HG02759 (cell line): Measurements from ENCODE around the gene NECTIN1.
A peak's percentile ranks its signal among the peaks of the same experiment; 100 is the strongest.

Experiments used
- ATAC-seq: cut with Tn5 transposase; IDR thresholded peaks from one replicate; pipeline ENCODE4 v1.9.1; 2021; ENCODE audit warnings: mild to moderate bottlenecking, moderate library complexity; ENCODE audit not compliant: unreplicated experiment

NECTIN1 gene, protein sequence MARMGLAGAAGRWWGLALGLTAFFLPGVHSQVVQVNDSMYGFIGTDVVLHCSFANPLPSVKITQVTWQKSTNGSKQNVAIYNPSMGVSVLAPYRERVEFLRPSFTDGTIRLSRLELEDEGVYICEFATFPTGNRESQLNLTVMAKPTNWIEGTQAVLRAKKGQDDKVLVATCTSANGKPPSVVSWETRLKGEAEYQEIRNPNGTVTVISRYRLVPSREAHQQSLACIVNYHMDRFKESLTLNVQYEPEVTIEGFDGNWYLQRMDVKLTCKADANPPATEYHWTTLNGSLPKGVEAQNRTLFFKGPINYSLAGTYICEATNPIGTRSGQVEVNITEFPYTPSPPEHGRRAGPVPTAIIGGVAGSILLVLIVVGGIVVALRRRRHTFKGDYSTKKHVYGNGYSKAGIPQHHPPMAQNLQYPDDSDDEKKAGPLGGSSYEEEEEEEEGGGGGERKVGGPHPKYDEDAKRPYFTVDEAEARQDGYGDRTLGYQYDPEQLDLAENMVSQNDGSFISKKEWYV

DNA sequence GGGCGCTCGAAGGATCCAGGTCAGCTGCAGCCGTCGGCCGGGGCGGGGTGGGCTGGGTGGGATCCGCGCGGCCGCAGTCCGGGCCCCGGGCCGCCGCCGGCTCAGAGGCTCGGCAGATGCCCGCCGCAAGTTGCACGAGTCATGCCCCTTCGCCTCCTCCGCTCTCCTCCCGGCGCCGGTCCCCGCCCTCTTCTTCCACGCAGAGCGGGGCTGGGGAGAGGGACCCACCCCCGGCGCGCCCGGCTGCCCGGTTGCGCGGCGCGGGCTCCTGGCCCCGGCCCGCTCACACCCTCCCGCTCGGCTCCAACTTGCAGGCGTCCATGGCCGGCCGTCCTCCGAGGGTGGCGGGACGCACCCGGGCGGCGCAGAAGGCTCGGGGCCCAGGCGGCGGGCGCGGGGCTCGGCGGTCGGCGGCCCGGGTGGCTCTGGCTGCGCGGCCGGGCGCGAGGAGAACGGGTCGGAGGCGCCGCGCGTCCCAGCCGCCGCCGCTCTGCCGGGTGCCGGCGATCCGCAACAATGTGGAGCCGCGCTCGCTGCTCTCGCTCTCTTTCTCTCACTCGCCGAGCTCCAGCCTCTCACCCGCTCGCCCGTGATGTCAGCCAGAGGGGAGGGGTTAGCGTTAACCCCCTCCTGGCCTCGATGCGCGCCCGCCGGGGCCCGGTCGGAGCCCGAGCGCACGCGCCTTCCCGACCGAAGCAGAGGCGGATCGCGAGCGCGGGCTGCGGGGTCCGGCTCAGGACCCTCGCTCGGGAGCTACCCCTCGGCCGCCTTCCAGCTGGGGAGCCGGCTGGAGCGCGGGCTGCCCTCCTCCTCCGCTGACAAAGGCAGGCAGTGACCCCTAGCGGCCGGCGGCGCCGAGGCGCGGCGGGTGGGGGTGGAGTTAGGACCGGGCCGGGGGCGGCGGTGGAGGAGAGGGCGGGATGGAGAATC, at the start of gene NECTIN1:
NECTIN1 (minus strand) TSS at position 550 of the 930 bp plus-strand sequence. CDS start 647 bp downstream, outside the sequence.
- peak; percentile 83 for ATAC-seq

DNA sequence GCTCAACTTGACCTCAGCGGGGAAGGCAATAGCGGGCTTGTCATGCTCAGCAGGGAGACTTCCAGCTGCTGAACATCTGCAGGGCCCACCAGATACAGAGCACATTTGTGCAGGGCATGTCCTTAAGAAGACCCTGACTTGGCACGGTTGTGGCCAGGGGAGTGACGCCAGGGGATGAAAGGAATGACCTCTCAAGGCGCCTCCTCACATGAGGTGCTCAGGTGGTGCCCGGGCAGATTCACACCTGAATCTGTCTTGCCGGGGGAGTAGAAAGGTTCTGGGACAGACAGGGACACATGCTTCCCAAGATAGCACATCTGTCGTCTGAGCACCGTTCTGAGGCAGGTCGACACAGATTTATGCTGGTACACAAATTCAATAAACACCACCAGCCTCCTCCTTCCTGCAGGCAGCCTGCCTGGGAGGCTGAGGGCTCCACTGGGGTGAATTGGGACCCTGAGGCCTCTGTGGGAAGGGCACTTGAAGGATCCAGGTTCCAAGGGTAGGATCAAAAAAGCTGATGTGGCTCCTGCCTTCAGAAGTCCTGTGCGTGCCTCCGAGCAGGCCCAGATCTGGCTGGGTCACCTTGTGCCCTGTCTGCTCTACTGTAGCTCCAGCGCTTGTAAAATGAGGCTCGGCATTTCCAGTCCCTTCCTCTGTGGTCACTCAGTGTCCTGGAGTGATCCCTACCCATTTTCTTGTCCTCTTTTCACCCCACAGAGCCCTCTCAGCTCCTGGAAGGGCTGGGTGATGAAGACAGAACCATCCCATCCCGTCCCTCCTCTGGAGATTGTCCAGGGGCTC, 49.6 kb upstream of the NECTIN1 start:
- no peak for ATAC-seq

- no peak for ATAC-seq
These were observed 48.9 kb upstream of the NECTIN1 start for GRCh38 chr11:119777940-119778339.

DNA sequence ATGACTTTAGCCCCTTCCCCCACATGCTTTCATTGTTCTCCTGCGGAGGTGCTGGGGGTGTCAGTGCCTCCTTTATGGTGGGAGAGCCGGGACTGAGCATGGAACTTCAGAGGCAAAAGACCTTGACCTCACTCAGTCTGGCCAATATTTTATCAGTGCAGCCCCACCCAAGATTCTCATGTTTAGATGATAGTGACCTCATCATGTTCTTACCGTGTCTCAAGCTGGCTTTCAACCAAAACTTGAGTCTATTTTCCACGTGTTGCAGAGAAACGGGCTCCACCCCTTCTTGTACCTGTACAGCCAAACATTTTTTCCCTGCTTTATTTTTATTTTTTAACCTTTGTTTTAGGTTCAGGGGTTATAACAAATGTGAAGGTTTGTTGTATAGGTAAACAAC, 47.7 kb upstream of the NECTIN1 start:
- ATAC-seq = no peak

DNA sequence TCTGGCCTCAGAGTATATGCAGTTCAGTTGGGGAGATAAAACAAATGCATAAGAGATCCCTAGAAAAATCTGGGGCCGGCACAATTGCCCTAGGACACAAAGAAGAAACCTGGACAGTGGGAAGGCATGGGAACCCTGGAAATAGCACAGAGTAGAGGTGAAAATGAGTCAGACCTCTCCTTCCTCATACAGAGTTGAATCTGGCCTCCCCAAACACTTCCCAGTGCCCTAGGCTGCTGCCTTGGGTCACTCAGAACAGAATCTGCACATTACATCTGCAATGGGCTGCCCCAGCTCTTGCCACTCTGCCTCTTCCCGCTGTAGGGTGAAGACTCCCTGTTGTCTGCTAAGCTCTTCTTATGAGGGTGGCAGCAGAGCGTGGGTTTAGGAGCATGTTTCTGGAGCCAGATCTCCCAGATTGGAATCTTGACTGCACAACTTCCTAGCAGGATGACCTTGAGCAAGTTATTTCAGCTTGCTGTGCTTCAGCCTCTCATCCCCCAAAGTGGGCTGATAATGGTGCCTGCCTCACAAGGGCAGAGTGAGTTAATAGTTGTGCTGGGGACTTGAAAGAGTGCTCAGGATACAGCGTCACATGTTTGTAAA, 47.1 kb upstream of the NECTIN1 start:
- no peak for ATAC-seq

- no peak for ATAC-seq
These were observed 45.3 kb upstream of the NECTIN1 start for GRCh38 chr11:119774172-119774763.

GRCh38 chr11:119772641-119773415, 43.8 kb upstream of the NECTIN1 start:
- ATAC-seq = no peak

GRCh38 chr11:119772076-119772475, 43.1 kb upstream of the NECTIN1 start:
- no peak for ATAC-seq

DNA sequence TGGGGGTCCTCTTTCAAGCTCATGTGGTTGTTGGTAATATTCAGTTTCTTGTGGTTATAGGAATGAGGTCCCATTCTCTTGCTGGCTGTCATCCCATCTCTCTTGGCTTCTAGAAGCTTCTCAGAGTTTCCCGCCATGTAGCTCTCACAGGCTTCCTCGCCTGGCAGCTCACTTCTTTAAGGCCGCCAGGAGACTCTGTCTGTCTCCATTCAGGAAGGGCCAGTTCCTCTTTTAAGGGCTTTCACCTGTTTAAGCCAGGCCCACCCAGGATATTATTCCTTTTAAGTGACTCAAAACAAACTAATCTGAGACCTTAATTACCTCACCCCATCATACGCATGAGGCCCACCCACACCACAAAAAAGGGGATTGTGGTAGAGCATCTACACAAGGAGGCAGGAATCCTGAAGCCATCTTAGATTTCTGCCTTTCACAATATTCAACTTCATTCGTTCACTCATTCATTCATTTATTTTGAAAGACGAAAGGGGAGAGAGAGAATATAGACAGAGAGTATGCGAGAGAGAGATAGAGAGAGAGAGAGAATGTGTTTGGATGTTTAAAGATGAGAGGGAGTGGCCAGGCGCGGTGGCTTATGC, 42.3 kb upstream of the NECTIN1 start:
- ATAC-seq = no peak

DNA sequence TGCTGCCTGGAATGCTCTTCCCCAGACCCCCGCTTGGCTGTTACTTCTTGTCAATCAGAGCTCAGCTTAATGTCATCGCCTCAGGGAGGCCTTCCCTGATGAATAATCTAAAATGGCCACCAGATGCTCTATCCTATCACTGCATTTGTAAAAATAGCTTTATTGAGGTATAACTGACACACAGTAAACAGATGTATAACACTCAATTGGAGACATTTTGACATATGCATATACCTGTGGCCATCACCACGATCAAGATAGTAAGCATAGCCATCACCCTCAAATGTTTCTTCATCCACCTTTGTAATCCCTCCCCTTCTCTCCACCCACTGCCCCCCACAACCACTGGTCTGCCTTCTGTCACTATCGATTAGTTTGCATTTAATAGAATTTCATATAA, 36.6 kb upstream of the NECTIN1 start:
- ATAC-seq = no peak

GRCh38 chr11:119764108-119764868, 35.3 kb upstream of the NECTIN1 start:
- ATAC-seq = no peak

DNA sequence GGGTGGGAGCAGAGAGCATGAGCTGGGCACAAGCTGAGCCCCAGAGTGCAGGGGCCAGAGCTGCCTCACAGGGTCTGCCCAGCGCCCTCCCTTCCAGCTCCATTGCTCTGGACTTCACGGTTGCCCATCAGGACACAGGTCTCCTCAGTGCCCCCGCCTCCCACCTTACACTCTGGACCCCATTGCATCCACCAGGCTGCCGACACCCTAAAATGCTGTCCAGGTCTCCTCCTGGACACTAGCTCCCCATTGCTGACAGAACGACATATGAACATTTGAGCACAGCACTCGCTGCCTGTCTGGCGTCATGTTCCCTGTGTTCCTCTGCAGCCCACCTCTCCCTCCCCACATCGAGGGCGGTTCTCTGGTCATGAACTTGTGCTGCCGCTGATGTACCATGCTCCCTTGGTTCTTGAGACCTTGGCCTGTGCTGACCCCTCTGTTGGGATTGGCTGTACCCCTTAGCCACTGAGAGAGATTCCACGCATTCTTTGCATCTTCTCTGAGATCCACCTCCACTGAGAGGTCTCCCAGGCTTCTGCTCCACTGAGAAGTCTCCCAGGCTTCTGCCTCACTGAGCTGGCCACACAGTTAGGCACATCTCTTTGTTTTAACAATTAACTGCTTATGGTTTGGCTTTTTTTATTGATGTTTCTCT, 34.2 kb upstream of the NECTIN1 start:
- no peak for ATAC-seq

GRCh38 chr11:119759747-119760412, 30.9 kb upstream of the NECTIN1 start:
- ATAC-seq = no peak

GRCh38 chr11:119759324-119759723, 30.3 kb upstream of the NECTIN1 start:
- ATAC-seq = peak; percentile 62

GRCh38 chr11:119758291-119758690, 29.3 kb upstream of the NECTIN1 start:
- no peak for ATAC-seq

DNA sequence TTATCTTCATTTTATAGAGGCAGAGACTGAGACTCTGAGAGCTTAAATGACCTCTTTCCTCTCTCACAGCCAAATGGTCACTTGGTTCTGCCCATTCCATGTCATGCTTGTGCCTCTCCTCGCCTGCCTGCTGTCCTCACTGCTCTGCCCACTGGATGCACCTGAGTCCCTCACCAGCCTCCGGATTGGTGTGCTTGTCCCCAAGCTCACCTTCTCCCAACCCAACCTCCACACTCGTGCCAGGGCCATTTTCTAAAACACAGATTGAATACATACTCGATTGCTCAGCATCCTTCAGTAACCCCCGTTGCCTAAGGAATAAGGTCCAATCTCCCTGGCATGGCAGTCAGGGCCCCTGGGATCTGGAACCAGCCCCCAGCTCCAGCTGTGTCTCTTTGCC, 28.4 kb upstream of the NECTIN1 start:
- ATAC-seq = no peak
